Endothelial cell of umbilical vein (primary cell): ENCODE data around the gene RNGTT. TPM values are rescaled to one million over a fixed set of nuclear protein-coding genes. Genes with fewer than 3 reads are reported as not detected.

Source experiments
- BruUV-seq: library from RNA; stranded (reverse); fragments of 400-500 nt; replicated peaks from 2 replicates; lab custom pipeline; 2021; lab: Mats Ljungman, UMichigan
- CTCF ChIA-PET: fragments of 300-600, 350-600 bp; sonication (Branson Sonifier 250); formaldehyde crosslinking; loops from one replicate; lab custom pipeline; 2021; ENCODE audit warnings: antibody characterized with exemption, inconsistent platforms; lab: Charles Lee
- POLR2A ChIA-PET: fragments of 300-600, 350-600 bp; sonication (Branson Sonifier 250); formaldehyde crosslinking; loops from one replicate; lab custom pipeline; 2021; ENCODE audit warnings: antibody characterized with exemption, inconsistent platforms; lab: Charles Lee
- DNase-seq: peaks from one replicate; pipeline ENCODE4 v3.0.0-alpha.2; 2011; ENCODE audit warnings: low read depth, low spot score
- FAIRE-seq: peaks from 2 replicates; lab custom pipeline; 2011; peaks lifted over from hg19 to GRCh38; lab: Jason Lieb, UNC
- H2AFZ ChIP-seq: 2 replicates; pipeline ENCODE4 v1.6.0; 2012; ENCODE audit warnings: low read depth, low read length, control low read depth, inconsistent platforms
- H3K27ac ChIP-seq: 2 replicates; pipeline ENCODE4 v1.5.1; 2011; ENCODE audit warnings: low read depth, mild to moderate bottlenecking, control low read depth, low read length, moderate library complexity; ENCODE audit not compliant: insufficient read depth
- H3K27me3 ChIP-seq, 2 experiments: 2 replicates each; pipeline versions ENCODE4 v1.6.0 to v1.6.1; 2011; ENCODE audit warnings: low read length in 2 of 2, mixed read lengths in 1 of 2; ENCODE audit not compliant: control insufficient read depth in 2 of 2, insufficient read depth in 2 of 2
- H3K36me3 ChIP-seq, 2 experiments: 2 replicates in 1 of 2; 3 replicates in 1 of 2; pipeline ENCODE4 v1.5.1; 2011; ENCODE audit warnings: low read length in 2 of 2, mild to moderate bottlenecking in 1 of 2, moderate library complexity in 1 of 2; ENCODE audit not compliant: control insufficient read depth in 2 of 2, insufficient read depth in 2 of 2; ENCODE audit errors: extremely low read depth in 1 of 2
- H3K4me1 ChIP-seq: 3 replicates; pipeline ENCODE4 v1.5.1; 2011; ENCODE audit warnings: mild to moderate bottlenecking, low read length; ENCODE audit not compliant: control insufficient read depth, insufficient read depth; ENCODE audit errors: extremely low read depth
- H3K4me2 ChIP-seq: 2 replicates; pipeline ENCODE4 v1.6.1; 2011; ENCODE audit warnings: low read length, control low read depth, mixed read lengths; ENCODE audit not compliant: insufficient read depth
- H3K4me3 ChIP-seq, 3 experiments: fragments of 200-600 bp in 1 of 3; sonication (generic), shearing (Covaris generic) in 1 of 3; replicated peaks in 1 of 3; 2 replicates each; pipeline ENCODE4 v1.5.1; 2011 to 2016; ENCODE audit warnings: control low read depth in 3 of 3, low read length in 3 of 3, mild to moderate bottlenecking in 2 of 3, inconsistent platforms in 1 of 3, low read depth in 1 of 3, moderate library complexity in 1 of 3; ENCODE audit not compliant: insufficient read depth in 1 of 3
- H3K79me2 ChIP-seq: 2 replicates; pipeline ENCODE4 v1.6.0; 2012; ENCODE audit warnings: low read length, inconsistent platforms; ENCODE audit not compliant: control insufficient read depth, insufficient read depth
- H3K9ac ChIP-seq: replicated peaks from 2 replicates; pipeline ENCODE3; 2011; ENCODE audit warnings: low read length, control low read depth; ENCODE audit not compliant: insufficient read depth; ENCODE audit errors: extremely low read depth
- H3K9me1 ChIP-seq: replicated peaks from 3 replicates; pipeline ENCODE4 v1.6.0; 2011; ENCODE audit warnings: mild to moderate bottlenecking, low read length; ENCODE audit not compliant: control insufficient read depth, insufficient read depth; ENCODE audit errors: extremely low read depth
- H3K9me3 ChIP-seq: replicated peaks from 2 replicates; pipeline ENCODE4 v1.5.1; 2012; ENCODE audit warnings: low read length, inconsistent platforms; ENCODE audit not compliant: control insufficient read depth, insufficient read depth
- H4K20me1 ChIP-seq: replicated peaks from 2 replicates; pipeline ENCODE3; 2011; ENCODE audit warnings: mild to moderate bottlenecking, low read length; ENCODE audit not compliant: control insufficient read depth, insufficient read depth; ENCODE audit errors: extremely low read depth
- EZH2 ChIP-seq: IDR thresholded peaks from 2 replicates; pipeline ENCODE4 v1.6.1; 2012; ENCODE audit warnings: borderline replicate concordance, low read depth, mild to moderate bottlenecking, moderate library complexity, low read length, inconsistent platforms; ENCODE audit not compliant: severe bottlenecking
- FOS ChIP-seq: IDR thresholded peaks from 2 replicates; pipeline ENCODE4 v1.6.1; 2011; ENCODE audit warnings: mild to moderate bottlenecking, low read length, moderate library complexity, borderline replicate concordance; ENCODE audit not compliant: insufficient read depth
- GATA2 ChIP-seq: IDR thresholded peaks from 2 replicates; pipeline ENCODE4 v1.7.0; 2011; ENCODE audit warnings: low read depth, mild to moderate bottlenecking, moderate library complexity, mixed read lengths, low read length; ENCODE audit not compliant: insufficient read length, insufficient read depth
- JUN ChIP-seq: IDR thresholded peaks from 2 replicates; pipeline ENCODE4 v1.6.1; 2011; ENCODE audit warnings: borderline replicate concordance, low read depth; ENCODE audit not compliant: insufficient read length, insufficient read depth
- MYC ChIP-seq: IDR thresholded peaks from one replicate; pipeline ENCODE4 v1.6.1; 2011; ENCODE audit warnings: mild to moderate bottlenecking, low read depth, low read length
- POLR2A ChIP-seq: IDR thresholded peaks from 2 replicates; pipeline ENCODE4 v1.6.1; 2012; ENCODE audit warnings: low read depth, mild to moderate bottlenecking, control low read depth, low read length
- POLR2AphosphoS5 ChIP-seq: IDR thresholded peaks from 2 replicates; pipeline ENCODE4 v1.6.1; 2012; ENCODE audit warnings: low read depth, mild to moderate bottlenecking, control low read depth, low read length, moderate library complexity; ENCODE audit not compliant: insufficient read depth
- dilution Hi-C: fragments of 300-500 bp; cut with MboI; formaldehyde crosslinking; loops from one replicate; pipeline ENCODE4 v1.15.0; 2019; ENCODE audit warnings: low sequenced_read_pairs; ENCODE audit not compliant: extremely low pct_ligation_motif_present
- intact Hi-C: fragments of 100-400 bp; cut with micrococcal nuclease; formaldehyde crosslinking; loops from one replicate; pipeline ENCODE4 v1.10.0; 2022
- polyA plus RNA-seq, 4 experiments: library from polyadenylated mRNA; depleted of rRNA in 3 of 4; stranded (reverse) in 3 of 4; unstranded in 1 of 4; fragments of >200 nt; gene quantifications; 2 replicates each; pipeline versions ENCODE4 v1.2.1 to v1.2.3, GENCODE V29; 2011 to 2012; ENCODE audit warnings: missing spikeins in 1 of 4
- total RNA-seq: library from RNA; stranded (reverse); gene quantifications from 2 replicates; pipeline ENCODE4 v1.2.3, GENCODE V29; 2021
- TF ChIP-seq, protein P1 (sequence below), 2 donors: IDR thresholded peaks; 1 replicate in 1 of 2; 2 replicates in 1 of 2; pipeline ENCODE4 v1.5.1; 2011; ENCODE audit warnings: low read length in 2 of 2, mild to moderate bottlenecking in 2 of 2, moderate library complexity in 2 of 2, control low read depth in 1 of 2, inconsistent platforms in 1 of 2, low read depth in 1 of 2; ENCODE audit not compliant: insufficient read depth in 1 of 2; ENCODE audit errors: extremely low read depth in 1 of 2
- TF ChIP-seq, protein P2 (sequence below): IDR thresholded peaks from 2 replicates; pipeline ENCODE4 v1.6.1; 2011; ENCODE audit not compliant: insufficient read depth, insufficient read length

The RNGTT gene
- total and polyA plus RNA-seq, 2 donors (not counting 3 experiments of a cell fraction or from before 2014, with no cell fraction given): 2.1 to 13.1 TPM

DNA sequence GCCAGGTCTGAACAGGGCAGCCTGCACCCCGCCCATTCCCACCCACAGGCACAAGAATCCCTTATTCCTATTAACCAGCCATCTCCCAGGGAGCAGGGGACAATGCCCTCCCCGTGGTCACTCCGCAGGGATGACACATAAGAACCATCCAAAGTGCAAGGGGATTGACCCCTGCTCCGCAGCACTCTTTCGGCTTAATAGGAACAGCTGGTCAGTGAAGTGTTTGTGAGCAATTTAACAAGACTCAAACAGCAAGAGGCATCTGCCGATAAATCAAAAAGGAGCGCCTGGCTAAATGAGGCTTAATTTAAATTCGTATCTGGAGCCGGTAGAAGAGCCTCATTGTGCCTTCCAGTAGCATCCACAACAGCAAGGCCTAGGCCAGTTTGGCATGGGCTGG lies 389.4 kb downstream of the RNGTT start:
- Histone ChIP-seq H2AFZ (no peak overlapping the region), H3K79me2 (no peaks in the 10 kb centered on the region), H3K4me3 (no peak overlapping the region), H4K20me1 (no peaks in the 10 kb centered on the region), H3K36me3 (no peaks in the 10 kb centered on the region), H3K4me1 (no peaks in the 10 kb centered on the region), H3K9ac (no peak overlapping the region), H3K9me1 (no peaks in the 10 kb centered on the region), H3K27me3 (no peaks in the 10 kb centered on the region), H3K9me3 (no peaks in the 10 kb centered on the region), H3K4me2 (no peak overlapping the region), H3K27ac (no peak overlapping the region)
- no peak for TF ChIP-seq POLR2AphosphoS5
- TF ChIP-seq, protein P1, sequence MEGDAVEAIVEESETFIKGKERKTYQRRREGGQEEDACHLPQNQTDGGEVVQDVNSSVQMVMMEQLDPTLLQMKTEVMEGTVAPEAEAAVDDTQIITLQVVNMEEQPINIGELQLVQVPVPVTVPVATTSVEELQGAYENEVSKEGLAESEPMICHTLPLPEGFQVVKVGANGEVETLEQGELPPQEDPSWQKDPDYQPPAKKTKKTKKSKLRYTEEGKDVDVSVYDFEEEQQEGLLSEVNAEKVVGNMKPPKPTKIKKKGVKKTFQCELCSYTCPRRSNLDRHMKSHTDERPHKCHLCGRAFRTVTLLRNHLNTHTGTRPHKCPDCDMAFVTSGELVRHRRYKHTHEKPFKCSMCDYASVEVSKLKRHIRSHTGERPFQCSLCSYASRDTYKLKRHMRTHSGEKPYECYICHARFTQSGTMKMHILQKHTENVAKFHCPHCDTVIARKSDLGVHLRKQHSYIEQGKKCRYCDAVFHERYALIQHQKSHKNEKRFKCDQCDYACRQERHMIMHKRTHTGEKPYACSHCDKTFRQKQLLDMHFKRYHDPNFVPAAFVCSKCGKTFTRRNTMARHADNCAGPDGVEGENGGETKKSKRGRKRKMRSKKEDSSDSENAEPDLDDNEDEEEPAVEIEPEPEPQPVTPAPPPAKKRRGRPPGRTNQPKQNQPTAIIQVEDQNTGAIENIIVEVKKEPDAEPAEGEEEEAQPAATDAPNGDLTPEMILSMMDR (IDR thresholded peaks at IDR 0.05; ENCODE audit: extremely low read depth in 1 of 2, insufficient read depth in 1 of 2, low read depth in 1 of 2, low read length in 2 of 2): no peak
- TF ChIP-seq EZH2: no peak
- TF ChIP-seq FOS: no peak
- no peak for TF ChIP-seq POLR2A
- TF ChIP-seq JUN: no peak
- TF ChIP-seq GATA2: no peak
- no peak for TF ChIP-seq MYC
- TF ChIP-seq, protein P2, sequence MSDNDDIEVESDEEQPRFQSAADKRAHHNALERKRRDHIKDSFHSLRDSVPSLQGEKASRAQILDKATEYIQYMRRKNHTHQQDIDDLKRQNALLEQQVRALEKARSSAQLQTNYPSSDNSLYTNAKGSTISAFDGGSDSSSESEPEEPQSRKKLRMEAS: no peak
- FAIRE-seq (no peak), DNase-seq (no peak)
- intact Hi-C loops (no loop called here), dilution Hi-C loops (no loop called here)
- POLR2A ChIA-PET: no interaction called here
- CTCF ChIA-PET: interaction anchor here (0.9 kb wide), 1 partner anchor 17 kb away, joined by 3 read pairs; no protein-coding TSS in a partner anchor
- BruUV-seq: no TSS peak
